Activated gamma-delta T cell treated with anti-CD3 and anti-CD28 coated beads, Interleukin-2, amount 50 U/mL, for 16 hours (primary cell): ENCODE results near the gene EFCAB14.
"Not testable (repeated sequence)": the region's sequence is repeated elsewhere in the genome, so short reads cannot be mapped to it uniquely, and the experiment has no call there.

ENCODE experiments used
- DNase-seq: peaks from one replicate; pipeline ENCODE4 v3.0.0-alpha.2; 2020; ENCODE audit warnings: low read depth

The EFCAB14 gene

DNA sequence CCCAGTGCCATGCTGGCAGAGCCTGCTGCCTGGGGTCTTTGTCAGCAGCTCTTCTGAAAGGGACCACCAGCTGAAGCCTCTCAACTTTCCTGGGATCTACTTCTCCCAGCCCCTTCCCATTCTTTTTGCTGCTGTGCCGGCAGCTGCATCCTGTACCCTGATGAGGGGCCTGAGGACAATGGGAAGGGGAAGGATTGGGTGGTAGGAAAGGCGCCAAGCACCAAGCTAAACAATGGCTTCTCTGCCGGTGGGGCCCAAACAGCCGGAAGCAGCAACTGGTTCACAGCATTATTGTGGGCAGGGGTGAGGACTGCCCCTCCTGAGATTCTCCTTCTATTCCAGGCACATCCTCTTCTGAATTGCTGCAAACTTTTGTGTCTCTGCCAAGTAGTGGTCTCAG is 5.0 kb upstream of the EFCAB14 start:
- DNase-seq = no peak

- DNase-seq = no peak
Observed at GRCh38 chr1:46721686-46722205, 2.8 kb upstream of the EFCAB14 start.

- no peak for DNase-seq
Observed at GRCh38 chr1:46721204-46721603, 2.3 kb upstream of the EFCAB14 start.

DNA sequence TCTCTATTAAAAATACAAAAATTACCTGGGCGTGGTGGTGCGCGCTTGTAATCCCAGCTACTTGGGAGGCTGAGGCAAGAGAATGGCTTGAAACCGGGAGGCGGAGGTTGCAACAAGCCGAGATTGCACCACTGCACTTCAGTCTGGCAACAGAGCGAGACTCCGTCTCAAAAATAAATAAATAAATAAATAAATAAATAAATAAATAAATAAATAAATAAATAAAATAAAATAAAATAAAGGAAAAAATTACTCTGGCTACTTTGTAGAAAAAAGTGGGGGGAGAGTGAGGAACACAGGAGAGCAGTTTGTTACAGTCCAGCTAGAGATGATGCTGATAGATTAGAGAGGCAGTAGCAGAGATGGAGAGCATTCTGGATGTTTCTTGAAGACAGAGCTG is 1.4 kb upstream of the EFCAB14 start:
- DNase-seq = not testable (repeated sequence)

DNA sequence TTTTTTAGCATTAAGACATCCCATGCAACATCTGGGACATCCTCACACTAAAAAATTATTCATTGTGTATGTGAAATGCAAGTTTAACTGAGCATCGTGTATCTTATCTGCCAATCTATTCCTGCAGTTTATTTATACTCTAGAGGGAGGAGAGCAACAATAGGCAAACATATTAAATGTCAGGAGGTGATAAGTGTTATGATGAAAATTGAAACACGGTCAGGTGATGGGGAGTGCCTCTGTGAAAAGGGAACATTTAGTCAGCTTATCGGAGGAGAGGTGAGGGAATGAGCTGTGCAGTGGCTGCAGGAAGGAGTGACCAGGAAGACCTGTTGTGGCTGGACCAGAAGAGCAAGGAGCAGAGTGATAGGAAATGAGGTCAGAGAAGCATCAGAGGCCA is 775 bp upstream of the EFCAB14 start:
- no peak for DNase-seq

GRCh38 chr1:46718340-46718726 is 581 bp downstream of the EFCAB14 start:
- no peak for DNase-seq

GRCh38 chr1:46717654-46718053 is 1.3 kb downstream of the EFCAB14 start:
- no peak for DNase-seq

- no peak for DNase-seq
Observed at GRCh38 chr1:46714976-46715375, 3.9 kb downstream of the EFCAB14 start.

GRCh38 chr1:46708121-46708520 is 10.8 kb downstream of the EFCAB14 start:
- no peak for DNase-seq

DNA sequence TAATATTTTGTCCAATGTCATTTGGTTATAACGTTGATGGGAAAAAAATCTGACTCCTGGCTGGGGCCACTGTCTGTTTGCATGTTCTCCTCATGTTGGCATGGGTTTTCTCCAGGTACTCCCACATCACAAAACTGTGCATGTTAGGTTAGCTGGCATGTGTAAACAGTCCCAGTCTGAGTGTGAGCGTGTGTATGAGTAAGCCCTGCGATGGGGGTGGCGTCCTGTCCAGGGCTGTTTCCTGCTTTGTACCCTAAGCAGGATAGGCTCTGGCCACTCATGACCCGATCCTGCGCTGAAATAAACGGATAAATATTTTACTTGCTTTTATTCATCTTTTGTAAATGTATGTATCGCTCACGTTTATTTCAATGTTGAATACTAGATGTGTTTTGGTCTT is 13.5 kb downstream of the EFCAB14 start:
- no peak for DNase-seq

- DNase-seq = no peak
Observed at GRCh38 chr1:46703927-46704641, 14.8 kb downstream of the EFCAB14 start.

DNA sequence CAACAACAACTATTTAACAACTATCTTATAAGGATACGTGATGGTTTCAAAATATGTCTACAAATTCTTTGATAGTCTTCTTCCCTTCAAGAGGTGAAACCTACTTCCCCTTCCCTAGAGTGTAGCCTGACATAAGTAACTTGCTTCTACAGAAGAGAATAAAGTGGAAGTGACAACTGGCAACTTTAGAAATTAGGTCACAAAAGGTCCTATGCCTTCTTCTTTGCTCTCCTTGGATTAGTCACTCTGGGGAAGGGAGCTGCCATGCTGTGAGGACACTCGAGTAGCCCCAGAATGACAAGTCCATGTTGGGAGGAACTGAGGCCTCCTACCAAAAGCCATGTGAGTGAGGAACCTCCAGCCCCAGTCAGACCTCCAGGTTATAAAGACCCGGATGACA is 19.2 kb downstream of the EFCAB14 start:
- DNase-seq = no peak

- no peak for DNase-seq
Observed at GRCh38 chr1:46697053-46697452, 21.9 kb downstream of the EFCAB14 start.

- DNase-seq = not testable (repeated sequence)
Observed at GRCh38 chr1:46694676-46695075, 24.2 kb downstream of the EFCAB14 start.

GRCh38 chr1:46692811-46693770 is 25.8 kb downstream of the EFCAB14 start:
- no peak for DNase-seq

GRCh38 chr1:46691997-46692790 is 26.7 kb downstream of the EFCAB14 start:
- no peak for DNase-seq

- no peak for DNase-seq
Observed at GRCh38 chr1:46690931-46691421, 27.9 kb downstream of the EFCAB14 start.

GRCh38 chr1:46689897-46690296 is 29.0 kb downstream of the EFCAB14 start:
- no peak for DNase-seq

- no peak for DNase-seq
Observed at GRCh38 chr1:46689356-46689755, 29.6 kb downstream of the EFCAB14 start.

- no peak for DNase-seq
Observed at GRCh38 chr1:46687921-46688509, 30.9 kb downstream of the EFCAB14 start.

- no peak for DNase-seq
Observed at GRCh38 chr1:46687093-46687659, 31.7 kb downstream of the EFCAB14 start.
